Activated effector memory CD4-positive, alpha-beta T cell treated with anti-CD3 and anti-CD28 coated beads, Interleukin-2, amount 50 U/mL, for 16 hours (primary cell): ENCODE results near the gene BBS2.
A peak's percentile ranks its signal among the peaks of the same experiment; 100 is the strongest.

Experiments
- DNase-seq: peaks from one replicate; pipeline ENCODE4 v3.0.0-alpha.2; 2020

BBS2 gene

GRCh38 chr16:56470666-56471065, 49.2 kb downstream of the BBS2 start:
- no peak for DNase-seq

- no peak for DNase-seq
Measured at GRCh38 chr16:56470232-56470631, 49.6 kb downstream of the BBS2 start.

DNA sequence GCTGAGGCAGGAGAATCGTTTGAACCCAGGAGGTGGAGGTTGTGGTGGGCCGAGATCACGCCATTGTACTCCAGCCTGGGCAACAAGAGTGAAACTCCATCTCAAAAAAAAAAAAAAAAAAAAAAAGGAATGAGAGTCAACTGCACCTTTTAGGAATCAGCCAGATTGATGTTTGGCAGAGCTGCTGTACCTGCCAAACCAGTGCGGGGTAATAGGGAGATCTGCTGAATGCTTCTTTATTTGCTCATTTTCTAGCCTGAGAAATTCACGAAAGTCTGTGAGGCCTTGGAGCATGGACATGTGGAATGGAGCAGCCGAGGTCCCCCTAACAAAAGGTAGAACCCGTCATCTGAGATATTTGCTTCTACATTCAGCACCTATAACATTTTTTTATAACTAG, 50.1 kb downstream of the BBS2 start:
- no peak for DNase-seq

GRCh38 chr16:56468800-56469199, 51.0 kb downstream of the BBS2 start:
- DNase-seq: no peak

GRCh38 chr16:56466344-56466743, 53.5 kb downstream of the BBS2 start:
- DNase-seq: no peak

GRCh38 chr16:56463153-56463552, 56.7 kb downstream of the BBS2 start:
- DNase-seq: no peak

GRCh38 chr16:56462064-56462796, 57.6 kb downstream of the BBS2 start:
- no peak for DNase-seq

GRCh38 chr16:56460101-56460500, 59.7 kb downstream of the BBS2 start:
- DNase-seq: no peak

DNA sequence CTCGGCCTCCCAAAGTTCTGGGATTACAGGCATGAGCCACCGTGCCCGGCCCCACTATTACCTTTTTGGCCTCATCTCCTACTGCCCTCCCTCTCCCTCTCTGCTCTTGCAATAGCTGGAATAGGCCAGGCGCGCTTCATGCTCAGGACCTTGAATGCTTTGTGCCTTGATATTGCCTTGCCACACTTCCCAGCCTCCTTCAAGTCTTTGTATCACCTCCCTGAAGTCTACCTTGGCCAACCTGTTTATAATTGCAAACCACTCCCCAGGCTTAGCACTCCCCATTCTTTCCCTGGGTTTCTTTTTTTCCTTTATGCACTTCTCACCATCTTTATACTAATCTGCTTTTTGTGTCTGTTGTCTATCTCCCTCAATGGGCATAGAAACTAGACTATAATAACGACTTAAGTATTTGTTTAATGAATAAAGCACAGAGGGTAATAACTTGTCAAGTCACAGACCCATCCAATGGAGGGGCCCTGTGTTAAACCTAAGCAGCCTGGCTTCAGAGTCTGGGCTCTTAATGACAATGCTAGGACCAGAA, 61.8 kb downstream of the BBS2 start:
- DNase-seq: no peak

- DNase-seq: peak; percentile 61
Measured at GRCh38 chr16:56451753-56452689, 67.8 kb downstream of the BBS2 start.

- peak; percentile 97 for DNase-seq
Measured at GRCh38 chr16:56450986-56451752, 68.7 kb downstream of the BBS2 start, which contains the start of the genes NUDT21 and OGFOD1. NUDT21 (minus strand) TSS chr16:56451332; CDS start chr16:56451202, 130 bp downstream. OGFOD1 (plus strand) TSS chr16:56451554; CDS start chr16:56451613, 59 bp downstream.

DNA sequence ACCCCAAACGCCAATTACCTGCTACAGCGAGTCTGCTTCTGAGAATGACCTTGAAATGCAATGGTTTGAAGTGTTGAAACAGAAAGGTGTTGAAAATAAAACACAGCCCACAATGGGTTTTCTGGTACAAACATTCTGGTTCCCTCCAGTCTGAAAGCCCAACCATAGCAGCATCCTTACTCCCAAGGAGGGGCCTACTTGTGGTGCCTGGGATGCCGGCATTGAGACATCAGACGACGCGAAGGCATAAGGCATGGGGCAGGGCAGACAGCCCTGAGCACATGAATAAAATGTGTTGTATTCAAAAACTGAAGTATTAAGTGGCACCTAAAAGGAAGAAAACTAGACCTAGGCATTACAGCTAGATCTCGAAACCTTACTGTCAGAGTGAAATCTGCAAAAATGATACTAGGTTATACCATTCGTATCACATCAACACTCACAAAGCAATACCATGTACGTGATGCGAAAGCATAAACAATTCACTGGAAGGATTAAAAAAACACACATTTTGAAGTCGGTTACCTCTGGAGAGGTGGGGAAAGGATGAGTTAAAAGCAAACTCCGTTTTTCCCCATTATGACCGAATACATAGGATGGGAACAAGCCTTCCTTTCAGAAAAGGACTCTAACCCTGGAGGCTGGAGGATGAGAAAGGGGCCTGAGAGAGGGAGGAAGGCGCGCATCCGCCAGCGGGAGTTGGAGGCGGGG, 69.4 kb downstream of the BBS2 start:
- DNase-seq: peak; percentile 63

- DNase-seq: no peak
Measured at GRCh38 chr16:56448005-56448404, 71.8 kb downstream of the BBS2 start.

DNA sequence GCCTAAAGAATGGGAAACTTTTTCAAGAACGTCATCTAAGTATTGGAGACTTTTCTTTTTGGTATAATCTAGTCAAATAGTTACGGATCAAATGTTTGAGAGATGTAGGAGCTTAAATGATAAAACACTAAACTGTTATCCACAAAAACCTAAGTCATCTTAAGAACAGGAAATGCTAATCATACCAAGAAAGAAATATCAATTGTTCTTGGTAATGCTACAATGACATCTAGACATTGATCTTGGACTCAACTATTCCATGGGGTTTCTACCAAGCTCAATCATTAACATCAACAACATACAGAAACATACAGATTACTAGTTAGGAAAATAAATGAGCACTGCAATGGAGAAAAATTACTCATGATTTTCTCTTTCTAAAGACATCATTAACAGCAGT, 72.5 kb downstream of the BBS2 start:
- no peak for DNase-seq

DNA sequence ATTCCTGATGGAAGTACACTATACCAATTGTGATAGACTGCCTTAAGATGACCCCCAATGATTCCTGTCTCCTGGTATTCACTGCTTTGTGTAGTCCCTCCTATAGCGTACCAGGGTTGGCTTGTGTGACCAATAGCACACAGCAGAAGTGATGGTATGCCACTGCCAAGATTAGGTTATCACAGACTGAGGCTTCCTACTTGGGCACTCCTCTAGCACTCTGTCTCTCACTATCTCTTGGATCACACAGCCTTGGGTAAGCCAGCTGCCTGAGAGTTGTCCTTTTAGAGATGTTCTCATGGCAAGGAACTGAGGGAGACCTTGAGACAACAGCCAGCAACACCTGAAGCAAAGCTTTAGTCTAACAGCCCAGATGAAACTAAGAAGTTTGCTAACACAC, 81.8 kb downstream of the BBS2 start:
- no peak for DNase-seq

DNA sequence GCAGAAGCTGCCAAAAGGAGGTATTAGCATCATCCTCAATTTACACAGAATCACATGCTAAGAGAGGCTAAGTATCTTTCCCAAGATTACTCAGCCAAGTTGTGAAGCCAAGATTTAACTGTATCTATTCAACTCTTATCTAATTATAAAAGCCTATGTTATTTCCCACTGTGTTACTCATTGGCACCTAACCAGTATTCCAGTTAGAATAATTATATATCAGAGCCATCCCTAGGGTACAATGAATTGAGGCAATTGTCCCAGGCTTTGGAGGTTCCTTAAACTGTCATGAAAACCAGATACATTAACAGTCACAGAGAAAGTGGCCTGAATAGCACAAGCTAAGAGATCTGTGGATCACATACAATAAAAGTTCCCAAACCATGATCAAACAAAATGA, 83.6 kb downstream of the BBS2 start:
- no peak for DNase-seq
